Measurements from ENCODE around the gene MEIKIN. TPM values are rescaled to one million over a fixed set of nuclear protein-coding genes. Genes with fewer than 3 reads are reported as not detected.

Gene MEIKIN
- total RNA-seq, 1 donor from 2014 or later: not detected

- DNase-seq (ENCODE audit: low read depth in 2 of 2): no peak
These were observed 28.6 kb upstream of the MEIKIN start for GRCh38 chr5:131974016-131974415.

GRCh38 chr5:131973089-131973712, 27.7 kb upstream of the MEIKIN start:
- DNase-seq (ENCODE audit: low read depth in 2 of 2): no peak

DNA sequence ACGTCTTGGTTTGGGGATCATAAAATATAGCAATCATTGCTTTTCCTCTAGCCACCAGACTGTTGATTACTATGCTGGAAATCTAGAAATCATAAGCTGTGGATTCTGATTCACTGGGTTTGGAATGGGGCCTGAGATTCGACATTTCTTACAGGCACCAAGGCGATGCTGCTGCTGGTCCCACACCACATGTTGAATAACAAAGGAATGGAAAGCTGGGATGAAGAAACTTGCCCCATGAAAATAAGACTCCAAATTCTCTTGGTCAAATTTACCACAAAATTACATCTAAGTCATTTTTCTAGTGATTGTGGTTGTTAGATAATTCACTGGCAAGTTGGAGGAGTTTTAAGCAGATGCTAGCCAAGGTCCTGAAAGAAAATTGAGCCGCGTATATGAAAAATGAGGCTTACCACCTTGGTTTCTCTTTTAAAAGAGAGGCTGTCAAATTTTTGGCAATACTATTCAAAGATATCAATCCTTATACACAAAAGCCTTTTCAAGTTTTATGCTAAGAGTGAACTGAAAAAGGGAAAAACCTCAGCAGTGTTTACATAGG, 23.0 kb upstream of the MEIKIN start:
- no peak for DNase-seq (ENCODE audit: low read depth in 2 of 2)

DNA sequence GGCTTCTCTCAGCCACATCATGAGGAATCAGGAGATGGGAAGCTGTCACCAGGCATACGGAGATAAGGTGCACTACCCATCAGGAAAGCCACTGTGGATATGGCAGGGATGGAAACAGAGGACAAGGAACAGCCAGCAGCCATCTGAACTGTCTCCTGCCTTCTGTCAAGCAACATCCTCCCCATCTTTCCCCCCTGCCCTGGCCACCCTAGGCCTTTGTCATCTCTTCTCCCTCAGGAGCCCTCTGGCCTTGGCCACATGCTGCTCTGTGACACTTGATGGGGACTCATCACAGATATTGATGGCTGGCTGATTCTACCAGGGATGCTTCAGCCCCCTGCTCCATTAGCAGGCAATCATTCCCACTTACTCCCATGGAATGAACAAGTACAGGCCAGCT, 21.1 kb upstream of the MEIKIN start:
- DNase-seq (ENCODE audit: low read depth in 2 of 2): no peak

DNA sequence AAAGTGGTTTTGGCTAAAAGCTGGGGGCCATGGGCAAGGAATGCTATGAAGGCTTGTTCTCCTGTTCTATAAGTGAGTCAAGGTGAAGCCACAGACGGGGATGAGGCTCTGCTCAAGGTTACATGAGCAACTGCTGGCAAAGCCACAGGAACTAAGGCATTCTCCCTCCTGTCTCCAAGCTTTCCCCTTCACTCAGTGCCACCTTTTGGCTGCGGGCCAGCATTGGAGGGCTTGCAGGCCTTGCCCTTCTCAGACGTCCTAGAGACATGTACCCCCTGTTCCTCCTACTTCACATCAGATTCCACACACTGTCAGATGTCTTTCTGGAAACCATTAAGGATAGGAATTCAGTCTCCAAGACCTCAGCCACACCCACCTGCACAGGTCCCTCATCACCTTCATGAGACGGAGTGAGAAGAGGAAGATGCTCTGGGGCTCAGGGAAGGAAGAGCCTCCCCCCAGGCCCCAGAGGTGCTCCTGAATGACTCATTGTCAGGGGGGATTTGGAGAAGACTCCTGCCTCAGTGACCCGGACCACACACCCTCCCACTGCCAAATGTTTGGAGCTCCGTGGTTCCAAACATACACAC, 20.5 kb upstream of the MEIKIN start:
- DNase-seq (ENCODE audit: low read depth in 2 of 2): no peak

GRCh38 chr5:131959906-131960305, 14.4 kb upstream of the MEIKIN start:
- DNase-seq (ENCODE audit: low read depth in 2 of 2): no peak

- DNase-seq (ENCODE audit: low read depth in 2 of 2): no peak
These were observed 13.7 kb upstream of the MEIKIN start for GRCh38 chr5:131959136-131959535.

- DNase-seq (ENCODE audit: low read depth in 2 of 2): no peak
These were observed 12.4 kb upstream of the MEIKIN start for GRCh38 chr5:131957721-131958441.

- DNase-seq (ENCODE audit: low read depth in 2 of 2): no peak
These were observed 8.5 kb upstream of the MEIKIN start for GRCh38 chr5:131953969-131954368.

- no peak for DNase-seq (ENCODE audit: low read depth in 2 of 2)
These were observed 6.9 kb upstream of the MEIKIN start for GRCh38 chr5:131952301-131952857.

DNA sequence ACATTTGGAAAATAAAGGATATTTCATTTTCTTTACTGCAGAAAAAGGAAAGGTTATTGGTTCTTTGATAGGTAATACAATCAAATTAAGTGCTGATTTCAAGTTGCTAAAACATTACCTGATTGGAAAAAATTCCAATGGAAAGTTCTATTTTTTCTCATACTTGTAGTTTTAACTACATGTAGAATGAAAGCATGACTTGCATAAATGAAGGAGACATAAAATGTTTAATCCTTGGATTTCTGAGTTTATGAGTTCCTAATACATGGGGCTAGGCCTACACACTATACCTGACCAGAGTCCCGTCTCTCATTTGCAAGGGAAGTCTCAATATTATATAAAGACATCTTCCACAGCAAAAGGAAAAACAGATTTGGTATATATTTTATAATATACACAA, 5.2 kb upstream of the MEIKIN start:
- DNase-seq (ENCODE audit: low read depth in 2 of 2): no peak

- DNase-seq (ENCODE audit: low read depth in 2 of 2): no peak
These were observed 2.0 kb upstream of the MEIKIN start for GRCh38 chr5:131947445-131947844.

DNA sequence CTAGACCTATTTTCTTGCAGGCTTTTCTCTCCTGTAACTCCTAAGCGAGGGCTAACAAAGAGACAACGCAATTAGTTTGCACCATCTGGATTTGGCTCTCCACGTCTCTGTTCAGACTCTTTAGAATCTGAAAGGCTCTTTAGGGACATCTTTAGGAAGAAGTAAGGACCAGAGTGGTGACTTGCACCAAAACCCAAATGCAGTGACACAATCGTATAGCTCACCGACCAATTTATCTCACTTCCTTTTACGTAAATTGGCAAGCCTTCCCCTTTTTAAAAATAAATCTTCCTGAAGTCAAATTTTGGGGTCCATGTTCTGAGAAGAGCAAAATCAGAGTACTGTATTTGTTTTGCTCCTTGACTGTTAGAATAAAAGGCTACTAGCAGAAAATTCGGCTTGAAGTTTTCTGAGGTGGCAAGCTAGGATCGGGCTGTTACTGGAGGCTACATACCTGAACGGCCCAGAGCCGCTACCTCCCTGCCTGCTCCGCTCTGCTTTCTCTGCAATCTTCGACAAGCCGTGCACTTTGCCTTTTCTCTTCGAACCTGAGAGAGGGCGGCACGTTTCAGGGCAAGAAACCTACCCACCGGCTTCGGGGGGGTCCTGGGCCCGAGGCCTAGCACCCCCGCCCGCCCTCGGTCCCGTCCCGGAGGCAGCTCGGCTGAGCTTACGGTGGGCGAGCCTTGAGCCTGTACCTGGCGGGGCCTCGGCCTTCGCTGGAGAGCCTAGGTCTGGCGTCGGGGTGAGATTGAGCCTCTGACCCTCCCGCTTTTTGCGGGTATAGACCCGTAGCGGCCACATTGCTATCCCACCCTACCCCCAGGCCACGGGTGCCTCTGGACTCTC, 537 bp downstream of the MEIKIN start:
- DNase-seq (ENCODE audit: low read depth in 2 of 2): no peak

- DNase-seq (ENCODE audit: low read depth in 2 of 2): no peak
These were observed 1.5 kb downstream of the MEIKIN start for GRCh38 chr5:131943916-131944315.

- DNase-seq (ENCODE audit: low read depth in 2 of 2): no peak
These were observed 3.4 kb downstream of the MEIKIN start for GRCh38 chr5:131942016-131942415.

- no peak for DNase-seq (ENCODE audit: low read depth in 2 of 2)
These were observed 5.6 kb downstream of the MEIKIN start for GRCh38 chr5:131939690-131940345.

DNA sequence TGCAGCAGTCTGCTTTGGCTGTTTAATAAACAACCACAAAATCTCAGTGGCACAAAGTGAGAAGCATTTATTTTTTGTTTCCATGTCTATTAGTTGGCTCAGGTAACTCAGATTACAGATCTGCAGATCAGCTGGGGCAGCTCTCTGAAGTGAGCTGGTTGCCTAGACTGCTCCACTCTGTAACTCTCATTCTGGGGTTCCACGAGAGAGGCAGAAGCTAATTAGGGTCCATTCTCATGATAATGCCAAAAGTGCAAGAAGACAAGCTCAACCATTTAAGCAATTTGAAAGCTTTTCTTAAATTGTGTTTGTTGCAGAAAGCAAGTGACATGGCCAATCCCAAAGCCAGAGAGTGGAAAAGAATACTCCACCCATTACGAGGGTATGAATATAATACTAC, 13.2 kb downstream of the MEIKIN start:
- no peak for DNase-seq (ENCODE audit: low read depth in 2 of 2)

- DNase-seq (ENCODE audit: low read depth in 2 of 2): no peak
These were observed 16.5 kb downstream of the MEIKIN start for GRCh38 chr5:131928957-131929356.

DNA sequence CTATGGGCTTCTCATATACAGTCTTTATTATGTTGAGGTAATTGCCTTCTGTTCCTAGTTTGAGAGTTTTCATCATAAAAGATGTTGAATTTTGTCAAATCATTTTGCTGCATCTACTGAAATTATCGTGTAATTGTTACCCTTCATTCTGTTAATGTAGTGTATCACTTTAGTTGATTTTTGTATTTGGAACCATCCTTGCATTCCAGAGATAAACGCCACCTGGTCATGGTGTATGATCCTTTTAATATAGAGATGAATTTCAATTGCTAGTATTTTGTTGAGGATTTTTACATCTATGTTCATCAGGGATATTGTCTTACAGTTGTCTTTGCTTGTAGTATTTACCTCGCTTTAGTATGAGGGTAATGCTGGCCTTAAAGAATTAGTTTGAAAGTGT, 19.3 kb downstream of the MEIKIN start:
- no peak for DNase-seq (ENCODE audit: low read depth in 2 of 2)

- DNase-seq (ENCODE audit: low read depth in 2 of 2): no peak
These were observed 29.0 kb downstream of the MEIKIN start for GRCh38 chr5:131916481-131916880.

GRCh38 chr5:131914472-131914871, 31.0 kb downstream of the MEIKIN start:
- DNase-seq (ENCODE audit: low read depth in 2 of 2): no peak
